Measurements from ENCODE around the gene ZNF280C. TPM values are rescaled to one million over a fixed set of nuclear protein-coding genes. Genes with fewer than 3 reads are reported as not detected.
A peak's percentile ranks its signal among the peaks of the same experiment; 100 is the strongest.

ZNF280C gene
- total RNA-seq, 1 donor from 2014 or later = 5.0 TPM

GRCh38 chrX:130176354-130176776, 92.3 kb downstream of the ZNF280C start:
- DNase-seq = no peak

DNA sequence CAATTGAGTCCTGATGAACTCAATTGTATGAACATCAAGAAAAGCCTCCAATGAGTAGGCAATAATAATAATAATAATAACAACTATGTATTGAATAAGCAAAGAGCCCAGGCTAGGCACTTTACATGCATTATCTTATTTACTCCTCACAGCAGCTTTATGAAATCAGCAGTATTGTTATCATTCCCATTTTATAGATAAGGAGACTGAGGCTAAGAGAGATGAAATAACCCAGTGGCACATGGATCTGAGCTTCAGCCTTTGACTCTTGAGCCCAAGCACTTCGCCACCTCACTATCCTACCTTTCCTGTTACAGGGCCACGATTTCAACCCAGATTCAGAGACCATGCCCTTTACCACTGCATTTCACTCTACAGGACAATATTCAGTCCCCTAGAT, 93.8 kb downstream of the ZNF280C start:
- no peak for DNase-seq

- no peak for DNase-seq
Measured at GRCh38 chrX:130174045-130174704, 94.5 kb downstream of the ZNF280C start.

DNA sequence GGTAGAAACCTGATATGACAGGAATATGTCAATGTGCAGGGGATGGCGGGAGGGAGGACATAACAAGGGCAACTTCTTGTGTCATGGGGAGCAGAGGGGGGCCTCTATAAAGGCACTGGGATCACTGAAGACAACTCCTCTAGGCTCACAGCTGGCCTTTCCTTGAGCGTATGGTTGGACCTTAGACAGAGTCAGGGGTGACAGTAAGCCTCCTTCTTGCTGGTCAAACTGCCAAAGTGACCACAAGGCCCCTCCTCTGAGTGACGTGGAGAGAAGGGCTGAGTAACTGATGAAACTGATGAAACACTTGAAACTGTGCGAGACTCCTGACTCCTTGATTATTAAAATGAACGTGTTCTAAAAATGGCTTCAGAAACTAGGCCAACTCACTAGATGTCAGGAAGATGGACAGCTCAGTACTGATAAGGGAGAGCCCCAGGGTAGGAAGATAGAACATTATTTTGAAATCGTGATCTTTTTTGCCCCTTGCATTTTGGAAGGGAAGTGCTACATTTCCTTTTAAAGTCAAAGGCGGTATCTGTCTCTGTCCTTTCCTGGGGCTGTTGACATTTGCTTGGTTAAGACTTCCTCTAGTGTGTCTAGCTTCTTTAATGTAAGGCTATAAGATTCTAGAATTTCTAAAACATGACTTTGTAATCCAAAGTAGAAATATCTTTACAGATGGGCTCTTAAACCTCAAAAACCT, 95.4 kb downstream of the ZNF280C start:
- DNase-seq = no peak

GRCh38 chrX:130172127-130172845, 96.4 kb downstream of the ZNF280C start:
- no peak for DNase-seq

- no peak for DNase-seq
Measured at GRCh38 chrX:130171446-130172126, 97.1 kb downstream of the ZNF280C start, which contains the start of gene RAB33A. TSS of gene RAB33A (plus strand) at chrX:130171962. CDS start at chrX:130172063, 101 bp downstream.

DNA sequence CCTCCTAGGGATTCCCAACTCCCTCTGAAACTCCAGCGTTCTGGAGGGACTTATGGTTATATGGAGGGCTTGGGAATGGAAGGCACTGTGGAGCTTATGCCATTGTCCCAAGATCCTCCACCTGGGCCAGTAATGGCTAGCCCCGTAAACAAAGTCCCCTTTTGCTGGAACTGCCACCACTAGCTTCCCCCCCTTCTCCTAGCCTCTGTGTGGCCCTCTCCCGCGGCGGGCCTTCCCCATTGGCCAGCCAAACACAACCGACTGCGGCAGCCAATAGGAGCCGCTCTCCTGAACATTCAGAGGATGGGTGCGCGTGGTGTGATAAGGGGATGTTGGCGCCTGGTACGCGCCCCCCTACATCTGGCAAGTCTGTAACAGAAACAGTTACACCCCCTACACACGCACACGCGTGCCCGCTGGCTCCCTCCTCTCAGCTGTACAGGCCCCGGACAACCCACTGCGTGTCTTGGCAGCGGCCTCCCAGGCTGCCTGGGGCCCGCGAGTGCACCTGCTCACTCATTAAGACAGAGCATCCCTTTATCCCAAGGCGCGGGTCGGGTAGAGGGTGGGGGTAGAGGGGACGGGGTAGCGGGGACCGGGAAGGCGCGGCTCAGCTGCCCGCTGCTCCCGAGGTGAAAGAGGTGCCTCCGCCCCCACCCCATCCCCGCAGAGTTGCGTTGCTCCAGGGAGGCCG, 97.8 kb downstream of the ZNF280C start:
- no peak for DNase-seq

GRCh38 chrX:130167040-130167439, 101.7 kb downstream of the ZNF280C start:
- DNase-seq = no peak

- no peak for DNase-seq
Measured at GRCh38 chrX:130166503-130166777, 102.3 kb downstream of the ZNF280C start.

GRCh38 chrX:130165703-130166502, 102.8 kb downstream of the ZNF280C start, which contains the start of gene AIFM1:
TSS of gene AIFM1 (minus strand) at chrX:130165841. CDS start at chrX:130165656, 185 bp downstream.
- DNase-seq = peak; percentile 90

GRCh38 chrX:130165181-130165702, 103.5 kb downstream of the ZNF280C start:
- no peak for DNase-seq

- DNase-seq = no peak
Measured at GRCh38 chrX:130163398-130163797, 105.3 kb downstream of the ZNF280C start.

GRCh38 chrX:130162094-130162735, 106.5 kb downstream of the ZNF280C start:
- no peak for DNase-seq

GRCh38 chrX:130159776-130160175, 108.9 kb downstream of the ZNF280C start:
- no peak for DNase-seq

GRCh38 chrX:130158311-130158710, 110.4 kb downstream of the ZNF280C start:
- no peak for DNase-seq

GRCh38 chrX:130155564-130155963, 113.1 kb downstream of the ZNF280C start:
- DNase-seq = no peak

Measured in skin of body (tissue), 2 donors.